ENCODE measurements around the gene SLC44A5.
"Not testable (repeated sequence)": the region's sequence is repeated elsewhere in the genome, so short reads cannot be mapped to it uniquely, and the experiment has no call there.

Gene SLC44A5

GRCh38 chr1:75421371-75421770, 189.5 kb downstream of the SLC44A5 start:
- TF ChIP-seq CTCF (IDR thresholded peaks at IDR 0.05; ENCODE audit: low read depth, low read length): no peak
- Histone ChIP-seq H3K36me3 (no peaks in the 10 kb centered on the region), H3K9me3 (ENCODE audit: severe bottlenecking) (peaks cover 2% of the 10 kb centered on the region), H3K4me3 (ENCODE audit: low read depth, low read length) (no peak overlapping the region), H3K27me3 (ENCODE audit: insufficient read depth, low read depth, severe bottlenecking) (no peaks in the 10 kb centered on the region), H3K27ac (no peak overlapping the region)
- no peak for DNase-seq

GRCh38 chr1:75415187-75415586, 195.7 kb downstream of the SLC44A5 start:
- TF ChIP-seq CTCF (IDR thresholded peaks at IDR 0.05; ENCODE audit: low read depth, low read length): no peak
- no peak for DNase-seq
- H3K4me3 ChIP-seq (ENCODE audit: low read depth, low read length): no peak overlapping the region
- peaks cover 5% of the 10 kb centered on the region for H3K9me3 ChIP-seq (ENCODE audit: severe bottlenecking)
- H3K36me3 ChIP-seq: no peaks in the 10 kb centered on the region
- H3K27me3 ChIP-seq (ENCODE audit: insufficient read depth, low read depth, severe bottlenecking): no peaks in the 10 kb centered on the region
- H3K27ac ChIP-seq: no peak overlapping the region

- no peak for TF ChIP-seq CTCF (IDR thresholded peaks at IDR 0.05; ENCODE audit: low read depth, low read length)
- H3K36me3 ChIP-seq: no peaks in the 10 kb centered on the region
- no peaks in the 10 kb centered on the region for H3K27me3 ChIP-seq (ENCODE audit: insufficient read depth, low read depth, severe bottlenecking)
- DNase-seq: no peak
- H3K4me3 ChIP-seq (ENCODE audit: low read depth, low read length): no peak overlapping the region
- H3K9me3 ChIP-seq (ENCODE audit: severe bottlenecking): peaks cover 5% of the 10 kb centered on the region
- no peak overlapping the region for H3K27ac ChIP-seq
Measured at GRCh38 chr1:75412616-75413015, 198.3 kb downstream of the SLC44A5 start.

GRCh38 chr1:75404681-75405080, 206.2 kb downstream of the SLC44A5 start:
- H3K27me3 ChIP-seq (ENCODE audit: insufficient read depth, low read depth, severe bottlenecking); DNase-seq: not testable (repeated sequence)

GRCh38 chr1:75403147-75403646, 207.7 kb downstream of the SLC44A5 start:
- not testable (repeated sequence) for H3K27ac ChIP-seq; H3K4me3 ChIP-seq (ENCODE audit: low read depth, low read length); H3K27me3 ChIP-seq (ENCODE audit: insufficient read depth, low read depth, severe bottlenecking); DNase-seq; H3K9me3 ChIP-seq (ENCODE audit: severe bottlenecking); H3K36me3 ChIP-seq
- TF ChIP-seq CTCF (IDR thresholded peaks at IDR 0.05; ENCODE audit: low read depth, low read length): 0 out of 2 replicates have a peak, but pooled peaks have one; percentile 5

More at GRCh38 chr1:75404681-75405080, 206.2 kb downstream of the SLC44A5 start:
- H3K27ac ChIP-seq; H3K36me3 ChIP-seq; H3K4me3 ChIP-seq (ENCODE audit: low read depth, low read length); H3K9me3 ChIP-seq (ENCODE audit: severe bottlenecking): not testable (repeated sequence)

GRCh38 chr1:75400716-75401115, 210.2 kb downstream of the SLC44A5 start:
- Histone ChIP-seq H3K36me3 (no peaks in the 10 kb centered on the region), H3K4me3 (ENCODE audit: low read depth, low read length) (no peak overlapping the region), H3K27ac (no peak overlapping the region), H3K27me3 (ENCODE audit: insufficient read depth, low read depth, severe bottlenecking) (no peaks in the 10 kb centered on the region), H3K9me3 (ENCODE audit: severe bottlenecking) (no peaks in the 10 kb centered on the region)
- TF ChIP-seq CTCF (IDR thresholded peaks at IDR 0.05; ENCODE audit: low read depth, low read length): no peak
- DNase-seq: no peak
